B cell (primary cell): Measurements from ENCODE around the gene PANK4. TPM values are rescaled to one million over a fixed set of nuclear protein-coding genes. Genes with fewer than 3 reads are reported as not detected.

ENCODE experiments used
- ATAC-seq: fragments of 200-7000 bp; cut with Tn5 transposase; one replicate; pipeline ENCODE4 v1.10.0; 2021; ENCODE audit warnings: low read depth, mild to moderate bottlenecking, moderate number of reproducible peaks, moderate library complexity
- CTCF ChIA-PET: fragments of 350-600 bp; sonication (Branson Sonifier 250); formaldehyde crosslinking; loops from one replicate; lab custom pipeline; 2021; ENCODE audit warnings: antibody characterized with exemption, inconsistent platforms; lab: Charles Lee
- POLR2A ChIA-PET: fragments of 350-600 bp; sonication (Branson Sonifier 250); formaldehyde crosslinking; loops from one replicate; lab custom pipeline; 2021; ENCODE audit warnings: antibody characterized with exemption; lab: Charles Lee
- DNase-seq: peaks from one replicate; pipeline ENCODE4 v3.0.0; 2013
- H2AFZ ChIP-seq: 2 replicates; pipeline ENCODE4 v1.6.1; 2012; ENCODE audit warnings: mild to moderate bottlenecking, low read depth, low read length; ENCODE audit not compliant: insufficient read depth, poor library complexity, severe bottlenecking
- H3K27ac ChIP-seq, 2 donors: 1 replicate in 1 of 2; 2 replicates in 1 of 2; pipeline ENCODE4 v1.5.1; 2012 to 2013; ENCODE audit warnings: low read length in 2 of 2, mild to moderate bottlenecking in 2 of 2, moderate library complexity in 1 of 2
- H3K27me3 ChIP-seq, 4 experiments: fragments of 200-600 bp in 1 of 4; sonication (generic) in 1 of 4; replicated peaks in 1 of 4; 1 replicate in 2 of 4; 2 replicates in 2 of 4; pipeline versions ENCODE4 v1.6.1 to v1.7.0; 2013 to 2016; ENCODE audit warnings: low read length in 3 of 4, mild to moderate bottlenecking in 2 of 4, mixed read lengths in 1 of 4, moderate library complexity in 1 of 4; ENCODE audit not compliant: insufficient read depth in 4 of 4, control insufficient read depth in 3 of 4; ENCODE audit errors: control extremely low read depth in 1 of 4
- H3K36me3 ChIP-seq, 2 experiments: replicated peaks in 1 of 2; 1 replicate in 1 of 2; 2 replicates in 1 of 2; pipeline versions ENCODE4 v1.6.1 to v1.7.1; 2013; ENCODE audit warnings: low read length in 1 of 2; ENCODE audit not compliant: insufficient read depth in 2 of 2, control insufficient read depth in 1 of 2; ENCODE audit errors: control extremely low read depth in 1 of 2, extremely low read depth in 1 of 2
- H3K4me1 ChIP-seq, 2 donors: fragments of 200-600 bp in 1 of 2; sonication (generic) in 1 of 2; 1 replicate in 1 of 2; 2 replicates in 1 of 2; pipeline versions ENCODE4 v1.5.1 to v1.6.1; 2013 to 2017; ENCODE audit warnings: low read length in 2 of 2; ENCODE audit not compliant: control insufficient read depth in 2 of 2, insufficient read depth in 2 of 2
- H3K4me2 ChIP-seq: replicated peaks from 2 replicates; pipeline ENCODE3; 2012; ENCODE audit warnings: mild to moderate bottlenecking, low read depth, low read length; ENCODE audit not compliant: poor library complexity, severe bottlenecking
- H3K4me3 ChIP-seq, 5 experiments: fragments of 200-600 bp in 1 of 5; sonication (generic) in 1 of 5; 1 replicate in 3 of 5; 2 replicates in 2 of 5; pipeline versions ENCODE4 v1.5.1 to v1.7.0; 2011 to 2016; ENCODE audit warnings: low read length in 4 of 5, mild to moderate bottlenecking in 4 of 5, low read depth in 2 of 5, control low read depth in 1 of 5, moderate library complexity in 1 of 5; ENCODE audit not compliant: insufficient read depth in 1 of 5; ENCODE audit errors: control extremely low read depth in 1 of 5, extremely low read depth in 1 of 5
- H3K79me2 ChIP-seq: fragments of 200-600 bp; sonication (generic); one replicate; pipeline ENCODE4 v1.6.0; 2016; ENCODE audit warnings: low read length; ENCODE audit not compliant: control insufficient read depth, insufficient read depth
- H3K9ac ChIP-seq: fragments of 200-600 bp; sonication (generic); 2 replicates; pipeline ENCODE4 v1.6.1; 2017; ENCODE audit warnings: mild to moderate bottlenecking, low read length, moderate library complexity
- H3K9me3 ChIP-seq, 3 donors: one replicate each; pipeline versions ENCODE4 v1.6.1 to v1.7.1; 2013; ENCODE audit warnings: low read length in 2 of 3; ENCODE audit not compliant: control insufficient read depth in 2 of 3, insufficient read depth in 1 of 3; ENCODE audit errors: control extremely low read depth in 1 of 3
- H4K20me1 ChIP-seq: 2 replicates; pipeline ENCODE4 v1.6.0; 2012; ENCODE audit warnings: mild to moderate bottlenecking, low read length; ENCODE audit not compliant: insufficient read depth, control insufficient read depth, poor library complexity, severe bottlenecking
- H3K27ac Mint-ChIP-seq: one replicate; pipeline ENCODE4 v1.8.0; 2021; ENCODE audit warnings: mixed read lengths
- H3K27me3 Mint-ChIP-seq: one replicate; pipeline ENCODE4 v1.8.0; 2021; ENCODE audit warnings: mixed read lengths
- H3K4me1 Mint-ChIP-seq: one replicate; pipeline ENCODE4 v1.8.0; 2021; ENCODE audit warnings: mixed read lengths
- H3K4me3 Mint-ChIP-seq: one replicate; pipeline ENCODE4 v1.8.0; 2021; ENCODE audit warnings: mixed read lengths
- H3K9me3 Mint-ChIP-seq: one replicate; pipeline ENCODE4 v1.8.0; 2022; ENCODE audit warnings: mixed read lengths; ENCODE audit not compliant: insufficient read depth
- EZH2 ChIP-seq: IDR thresholded peaks from 2 replicates; pipeline ENCODE4 v1.6.1; 2012; ENCODE audit warnings: borderline replicate concordance, low read depth, mild to moderate bottlenecking, moderate library complexity, low read length; ENCODE audit not compliant: insufficient read depth, poor library complexity, severe bottlenecking
- WGBS: methylation state at CpG from one replicate; pipeline ENCODE4 v1.1.5; 2013; ENCODE audit warnings: missing lambda C conversion rate; ENCODE audit not compliant: insufficient coverage; 5-methylcytosine and 5-hydroxymethylcytosine counted together
- intact Hi-C: fragments of 100-400 bp; cut with micrococcal nuclease; formaldehyde crosslinking; loops from one replicate; pipeline ENCODE4 v1.10.0; 2022
- polyA plus RNA-seq: library from polyadenylated mRNA; depleted of rRNA; stranded (reverse); fragments of >200 nt; gene quantifications from 2 replicates; pipeline ENCODE4 v1.2.3, GENCODE V29; 2012
- total RNA-seq, 2 donors: library from RNA; stranded (reverse); fragments of 120-200 nt in 1 of 2; gene quantifications; 1 replicate in 1 of 2; 2 replicates in 1 of 2; pipeline versions ENCODE4 v1.2.3 to v1.2.4, GENCODE V29; 2013 to 2022
- TF ChIP-seq, protein P1 (sequence below): fragments of 200-600 bp; IDR thresholded peaks from one replicate; pipeline ENCODE4 v1.8.0; 2022; ENCODE audit warnings: antibody characterized with exemption, mild to moderate bottlenecking

Gene PANK4
- total and polyA plus RNA-seq, 2 donors (not counting 1 experiment from before 2014, with no cell fraction given): 38.0 to 80.5 TPM

DNA sequence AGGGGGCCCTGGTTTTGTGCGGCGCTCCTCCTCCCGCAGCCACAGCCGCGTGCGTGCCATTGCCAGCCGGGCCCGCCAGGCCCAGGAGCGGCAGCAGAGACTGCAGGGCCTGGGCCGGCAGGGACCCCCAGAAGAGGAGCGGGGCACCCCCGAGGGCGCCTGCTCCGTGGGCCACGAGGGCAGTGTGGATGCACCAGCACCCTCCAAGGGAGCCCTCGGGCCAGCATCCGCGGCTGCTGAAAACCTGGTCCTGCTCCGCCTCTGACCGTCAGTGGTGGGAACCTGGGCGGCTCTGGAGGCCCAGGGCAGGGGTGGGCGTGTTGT lies 21.5 kb downstream of the PANK4 start:
- Histone ChIP-seq H3K4me3 (no peak overlapping the region), H3K4me1 (peaks cover 12 to 17% of the 10 kb centered on the region in 2 donors), H3K9me3 (no peaks in the 10 kb centered on the region), H3K79me2 (no peaks in the 10 kb centered on the region), H3K27ac (no peak overlapping the region), H3K27me3 (no peaks in the 10 kb centered on the region), H2AFZ (no peak overlapping the region), H3K4me2 (no peak overlapping the region), H3K9ac (no peak overlapping the region), H4K20me1 (peaks cover 30% of the 10 kb centered on the region), H3K36me3 (peaks cover 0 to 13% of the 10 kb centered on the region in 2 experiments)
- Mint-ChIP-seq H3K27me3 (no peaks in the 10 kb centered on the region), H3K9me3 (no peaks in the 10 kb centered on the region), H3K27ac (no peak overlapping the region), H3K4me1 (peaks cover 13% of the 10 kb centered on the region), H3K4me3 (no peak overlapping the region)
- intact Hi-C loops: no loop called here
- CTCF ChIA-PET: no interaction called here
- no peak for ATAC-seq
- 74% methylated on average over 22 of the region's 22 CpGs for WGBS
- TF ChIP-seq, protein P1, sequence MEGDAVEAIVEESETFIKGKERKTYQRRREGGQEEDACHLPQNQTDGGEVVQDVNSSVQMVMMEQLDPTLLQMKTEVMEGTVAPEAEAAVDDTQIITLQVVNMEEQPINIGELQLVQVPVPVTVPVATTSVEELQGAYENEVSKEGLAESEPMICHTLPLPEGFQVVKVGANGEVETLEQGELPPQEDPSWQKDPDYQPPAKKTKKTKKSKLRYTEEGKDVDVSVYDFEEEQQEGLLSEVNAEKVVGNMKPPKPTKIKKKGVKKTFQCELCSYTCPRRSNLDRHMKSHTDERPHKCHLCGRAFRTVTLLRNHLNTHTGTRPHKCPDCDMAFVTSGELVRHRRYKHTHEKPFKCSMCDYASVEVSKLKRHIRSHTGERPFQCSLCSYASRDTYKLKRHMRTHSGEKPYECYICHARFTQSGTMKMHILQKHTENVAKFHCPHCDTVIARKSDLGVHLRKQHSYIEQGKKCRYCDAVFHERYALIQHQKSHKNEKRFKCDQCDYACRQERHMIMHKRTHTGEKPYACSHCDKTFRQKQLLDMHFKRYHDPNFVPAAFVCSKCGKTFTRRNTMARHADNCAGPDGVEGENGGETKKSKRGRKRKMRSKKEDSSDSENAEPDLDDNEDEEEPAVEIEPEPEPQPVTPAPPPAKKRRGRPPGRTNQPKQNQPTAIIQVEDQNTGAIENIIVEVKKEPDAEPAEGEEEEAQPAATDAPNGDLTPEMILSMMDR: no peak
- no peak for TF ChIP-seq EZH2
- POLR2A ChIA-PET: no interaction called here
- no peak for DNase-seq

DNA sequence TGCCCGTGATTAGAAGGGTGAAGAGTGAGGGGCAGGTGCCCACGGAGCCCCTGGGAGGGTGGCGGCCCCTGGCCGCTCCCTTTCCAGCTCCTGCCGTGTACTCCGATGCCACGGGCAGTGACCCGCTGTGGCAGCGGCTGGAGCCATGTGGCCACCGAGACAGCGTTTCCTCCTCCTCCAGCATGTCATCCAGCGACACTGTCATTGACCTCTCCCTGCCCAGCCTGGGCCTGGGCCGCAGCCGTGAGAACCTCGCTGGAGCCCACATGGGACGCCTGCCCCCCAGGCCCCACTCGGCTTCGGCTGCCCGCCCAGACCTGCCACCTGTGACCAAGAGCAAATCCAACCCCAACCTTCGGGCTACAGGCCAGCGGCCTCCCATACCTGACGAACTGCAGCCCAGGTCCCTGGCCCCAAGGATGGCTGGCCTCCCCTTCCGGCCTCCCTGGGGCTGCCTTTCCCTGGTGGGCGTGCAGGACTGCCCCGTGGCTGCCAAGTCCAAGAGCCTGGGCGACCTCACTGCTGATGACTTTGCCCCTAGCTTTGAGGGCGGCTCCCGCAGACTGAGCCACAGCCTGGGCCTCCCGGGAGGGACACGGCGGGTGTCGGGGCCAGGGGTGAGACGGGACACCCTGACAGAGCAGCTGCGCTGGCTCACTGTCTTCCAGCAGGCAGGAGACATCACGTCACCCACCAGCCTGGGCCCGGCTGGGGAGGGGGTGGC lies 22.0 kb downstream of the PANK4 start:
- CTCF ChIA-PET: no interaction called here
- no peak overlapping the region for H3K27ac Mint-ChIP-seq

More for the DNA sequence above, 22.0 kb downstream of the PANK4 start:
- H3K27ac ChIP-seq: no peak overlapping the region
- no peaks in the 10 kb centered on the region for H3K9me3 ChIP-seq
- H2AFZ ChIP-seq: no peak overlapping the region
- intact Hi-C loops: no loop called here
- H3K4me3 Mint-ChIP-seq: no peak overlapping the region
- ATAC-seq (no peak), DNase-seq (no peak)
- H3K79me2 ChIP-seq: no peaks in the 10 kb centered on the region
- peaks cover 17% of the 10 kb centered on the region for H3K4me1 Mint-ChIP-seq
- no peaks in the 10 kb centered on the region for H3K27me3 ChIP-seq
- no peak overlapping the region for H3K4me3 ChIP-seq
- no peaks in the 10 kb centered on the region for H3K27me3 Mint-ChIP-seq
- peaks cover 0 to 8% of the 10 kb centered on the region in 2 experiments for H3K36me3 ChIP-seq
- H3K9me3 Mint-ChIP-seq: no peaks in the 10 kb centered on the region
- no peak overlapping the region for H3K9ac ChIP-seq
- POLR2A ChIA-PET: no interaction called here
- whole genome bisulfite sequencing: 85% methylated on average over 33 of the region's 36 CpGs
- H3K4me2 ChIP-seq: no peak overlapping the region
- peaks cover 30% of the 10 kb centered on the region for H4K20me1 ChIP-seq
- TF ChIP-seq EZH2: no peak
- TF ChIP-seq, protein P1: no peak
- H3K4me1 ChIP-seq: peaks cover 17 to 23% of the 10 kb centered on the region in 2 donors
